ENCODE measurements around the gene GPM6B.

GRCh38 chrX:13826770-13827169 lies 9.9 kb upstream of the GPM6B start:
- TF ChIP-seq TCF12 (IDR thresholded peaks at IDR 0.05; ENCODE audit: low read depth) (no peak), EP300 (IDR thresholded peaks at IDR 0.05; ENCODE audit: borderline replicate concordance) (no peak), MAX (IDR thresholded peaks at IDR 0.05) (no peak), CEBPB (IDR thresholded peaks at IDR 0.05) (no peak), TAF1 (IDR thresholded peaks at IDR 0.05; ENCODE audit: low read depth) (no peak), CREB1 (IDR thresholded peaks at IDR 0.05; ENCODE audit: low read depth) (no peak), REST (IDR thresholded peaks at IDR 0.05; ENCODE audit: low read depth) (no peak), RAD21 (IDR thresholded peaks at IDR 0.05; ENCODE audit: low read depth) (no peak), ZBTB7A (IDR thresholded peaks at IDR 0.05; ENCODE audit: low read depth) (no peak), NFIC (IDR thresholded peaks at IDR 0.05) (no peak), YY1 (IDR thresholded peaks at IDR 0.05; ENCODE audit: low read depth) (no peak)

Measured in Ishikawa (cell line).